Measurements from ENCODE around the gene RGP1.

RGP1 gene

DNA sequence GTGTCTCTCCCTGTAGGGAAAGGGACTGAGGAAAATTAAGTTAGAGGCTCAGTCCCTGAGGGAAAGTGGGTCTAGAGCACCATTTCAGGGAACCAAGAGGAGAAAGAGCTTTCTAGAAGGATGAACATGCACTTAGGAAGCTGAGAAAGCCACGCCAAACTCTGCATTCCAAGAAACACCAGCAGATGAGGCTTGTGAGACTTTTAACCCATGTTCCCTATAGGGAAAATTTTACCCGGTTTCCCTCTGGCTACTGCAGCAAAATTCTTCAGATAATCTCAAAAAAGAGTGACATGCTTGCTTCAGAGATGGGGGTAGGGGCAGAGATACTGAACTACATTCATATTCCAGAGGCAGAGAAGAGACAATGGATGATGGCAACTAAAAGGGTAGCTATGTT lies 25.7 kb upstream of the RGP1 start:
- no peak for DNase-seq (ENCODE audit: low read depth in 2 of 2)

DNA sequence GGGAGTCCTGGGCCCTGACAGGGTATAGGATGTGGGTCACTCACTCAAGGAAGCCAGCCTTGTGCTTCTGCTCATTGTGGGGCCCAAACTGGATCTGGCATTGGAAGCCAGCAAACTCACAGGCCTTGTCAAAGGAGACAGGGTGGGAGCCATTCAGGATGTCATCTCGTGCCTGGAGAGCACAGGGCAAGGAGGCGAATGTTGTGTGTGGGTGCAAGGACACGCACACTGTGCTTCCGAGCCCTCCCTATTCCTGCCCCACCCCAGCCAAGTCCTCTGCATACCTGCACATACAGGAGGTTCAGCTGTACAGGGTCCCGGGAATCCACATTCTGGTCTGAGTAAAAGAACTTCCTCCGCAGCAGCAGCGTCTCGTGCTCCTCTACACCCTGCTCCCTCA lies 25.2 kb upstream of the RGP1 start:
- no peak for DNase-seq (ENCODE audit: low read depth in 2 of 2)

DNA sequence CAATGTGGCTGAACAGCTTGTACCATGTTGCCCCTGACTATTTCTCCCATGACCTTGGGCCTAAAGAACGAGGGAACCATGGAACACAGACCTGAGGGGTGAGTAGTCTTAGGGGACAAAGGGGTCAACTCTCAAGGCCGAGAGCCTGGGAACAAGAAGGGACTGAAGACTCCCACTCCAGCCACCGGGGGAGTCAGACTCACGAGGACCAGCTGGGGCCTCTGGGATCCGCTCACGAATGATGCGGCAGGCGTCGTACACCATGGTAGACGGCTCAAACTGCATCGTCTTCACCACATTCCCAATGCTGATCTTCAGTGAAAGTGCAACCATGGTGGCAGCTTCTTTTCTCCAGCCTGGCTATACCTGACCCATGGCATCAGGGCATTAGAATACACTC lies 23.7 kb upstream of the RGP1 start:
- no peak for DNase-seq (ENCODE audit: low read depth in 2 of 2)

DNA sequence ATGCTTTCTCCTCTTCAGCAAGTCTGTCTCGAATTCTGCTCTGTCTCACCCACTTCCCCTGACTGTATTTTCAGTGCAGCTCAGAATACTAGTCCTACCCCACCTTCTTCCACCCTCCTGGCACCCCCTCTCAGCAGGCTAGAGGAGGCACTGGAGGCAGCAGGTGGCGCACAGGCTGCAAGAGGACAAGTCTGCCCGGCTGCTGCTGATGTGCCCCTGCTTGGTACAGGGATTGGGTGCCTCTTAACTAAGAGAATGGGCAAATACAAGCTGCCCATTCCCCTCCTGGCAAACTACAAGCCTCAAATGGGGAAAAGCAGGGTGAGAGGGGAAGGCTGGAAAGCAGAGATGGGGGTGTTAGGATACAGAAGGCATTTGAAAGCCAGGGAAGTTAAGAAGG lies 22.2 kb upstream of the RGP1 start:
- DNase-seq (ENCODE audit: low read depth in 2 of 2): no peak

DNA sequence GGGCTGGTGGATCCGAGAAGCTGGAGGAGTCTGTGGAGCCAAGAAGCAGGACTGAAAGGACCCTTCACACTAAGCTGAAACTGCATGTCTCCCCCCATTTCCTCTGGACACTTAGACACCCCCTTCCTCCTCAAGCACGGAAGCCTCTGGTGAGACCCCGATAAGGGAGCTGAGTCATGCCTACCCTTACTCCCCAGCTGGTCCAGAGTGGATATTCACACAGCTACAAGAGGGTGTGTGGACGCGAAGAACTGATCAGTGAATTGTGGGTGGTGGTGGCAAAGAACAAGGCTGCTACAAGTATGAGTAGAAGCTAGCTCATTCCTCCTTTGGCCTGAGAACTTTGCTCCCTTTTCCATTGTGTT lies 21.4 kb upstream of the RGP1 start:
- no peak for DNase-seq (ENCODE audit: low read depth in 2 of 2)

DNA sequence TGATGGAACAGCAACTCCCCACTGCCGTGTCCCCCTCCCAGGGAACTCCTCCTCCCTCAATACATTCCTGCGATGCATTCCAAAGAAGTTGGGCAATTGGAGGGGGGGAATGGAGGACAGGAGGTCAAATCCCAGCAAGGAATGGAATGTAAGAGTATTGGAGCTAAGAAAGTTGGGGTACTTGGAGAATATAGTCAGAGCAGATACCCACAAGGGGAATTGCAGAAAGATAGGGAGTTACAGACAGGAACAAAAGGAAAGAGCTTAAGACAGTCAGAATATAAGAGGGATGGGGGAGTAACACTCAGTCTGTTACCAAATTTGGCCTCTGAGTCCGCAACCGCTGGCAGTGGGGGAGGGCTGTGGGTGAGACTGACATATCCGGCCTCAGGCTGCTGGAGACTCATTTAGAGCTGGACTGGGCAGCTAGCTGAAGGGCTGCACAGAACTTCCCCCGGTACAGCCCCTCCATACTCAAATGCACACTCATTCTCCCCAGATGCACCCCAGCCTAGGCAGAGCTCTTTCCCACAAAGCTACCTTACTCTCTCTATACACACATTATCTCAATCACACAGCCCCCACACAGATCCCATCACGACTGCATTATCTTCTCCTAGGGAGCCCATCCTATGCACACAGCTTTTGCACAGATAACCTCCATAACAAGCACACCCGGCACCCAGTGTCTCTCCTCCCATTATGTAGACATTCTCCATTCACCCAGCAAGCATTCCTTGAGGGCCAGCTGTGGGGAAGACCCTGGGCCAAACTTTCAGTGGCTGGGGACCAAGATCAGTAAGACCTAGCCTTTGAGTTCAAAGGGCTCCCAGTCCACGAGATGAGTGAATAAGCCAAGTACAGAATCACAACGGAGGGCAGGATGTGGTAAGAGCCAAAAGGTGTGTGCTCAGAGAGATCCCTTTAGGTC lies 20.8 kb upstream of the RGP1 start:
- peak in 1 of 2 experiments; percentile 35 for DNase-seq (ENCODE audit: low read depth in 2 of 2)

DNA sequence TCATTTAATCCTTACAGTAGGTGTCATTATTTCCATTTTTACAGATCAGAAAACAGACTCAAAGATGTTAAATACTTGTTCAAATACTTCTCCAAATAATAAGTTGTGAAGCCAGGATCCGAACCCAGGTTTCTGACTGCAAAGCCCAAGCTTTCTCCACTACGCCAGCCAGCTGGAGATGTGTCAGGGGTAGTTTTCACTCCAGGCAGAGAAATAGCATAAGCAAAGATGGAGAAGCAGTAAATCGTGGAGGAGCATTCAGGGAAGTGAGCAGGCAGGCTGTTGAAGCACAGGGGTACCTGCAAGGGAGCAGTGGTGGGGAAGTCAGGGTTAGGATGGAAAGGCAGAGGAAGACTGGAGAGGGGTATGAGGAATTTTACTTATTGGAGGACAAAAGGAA lies 20.0 kb upstream of the RGP1 start:
- DNase-seq (ENCODE audit: low read depth in 2 of 2): no peak

DNA sequence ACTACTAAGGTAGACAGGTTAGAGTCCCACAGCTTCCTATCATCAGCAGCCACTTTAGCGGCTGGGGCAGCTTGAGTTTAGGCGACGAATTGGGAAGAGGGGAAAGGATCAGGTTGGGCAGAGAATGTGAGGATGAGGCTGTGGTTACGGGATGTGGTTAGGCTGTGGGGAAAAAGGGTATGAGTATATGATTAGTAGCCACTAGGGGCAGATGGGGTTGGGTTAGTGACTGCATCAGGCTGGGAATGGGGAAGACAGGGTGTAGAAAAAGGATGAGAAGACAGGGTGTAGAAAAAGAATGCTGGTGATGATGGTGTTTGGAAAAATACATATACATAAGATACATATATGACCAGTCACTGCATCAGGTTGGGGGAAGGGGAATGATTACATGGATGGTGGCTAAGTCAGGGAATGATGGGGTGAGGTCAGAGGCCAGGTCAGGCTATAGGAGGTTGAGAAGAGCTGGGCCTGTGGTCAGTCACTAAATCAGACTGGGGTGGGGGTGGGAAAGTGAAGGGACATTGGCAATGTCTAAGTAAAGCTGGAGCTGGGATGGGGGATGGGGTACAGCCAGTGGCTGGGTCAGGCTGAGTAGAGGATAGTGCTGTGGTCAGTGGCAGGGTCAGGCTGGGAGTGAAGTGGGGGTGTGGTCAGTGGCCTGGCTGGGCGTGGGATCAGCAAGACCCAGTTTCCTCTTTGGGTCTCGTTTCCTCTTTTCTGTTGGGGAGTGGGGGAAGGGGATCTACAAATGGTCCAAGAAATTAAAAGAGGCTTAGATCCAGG lies 19.2 kb upstream of the RGP1 start:
- DNase-seq (ENCODE audit: low read depth in 2 of 2): peak in 1 of 2 experiments; percentile 18

DNA sequence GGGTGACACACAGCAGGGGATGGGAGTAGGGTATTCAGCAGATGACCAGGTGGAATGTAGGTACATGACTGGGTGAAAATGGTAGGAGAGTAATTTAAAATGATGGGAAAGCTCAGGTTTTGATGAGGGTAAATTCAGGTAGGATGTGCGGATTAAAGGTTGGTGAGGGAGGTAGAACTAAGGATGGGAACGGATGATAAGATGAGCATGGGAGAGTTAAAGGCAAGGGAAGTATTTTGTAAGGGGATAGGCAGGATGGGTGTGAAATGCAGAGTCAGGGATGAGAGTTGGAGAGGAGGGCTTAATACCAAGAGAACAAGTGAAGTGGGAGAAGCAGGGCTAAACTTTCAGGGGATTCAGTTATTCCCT lies 18.6 kb upstream of the RGP1 start:
- DNase-seq (ENCODE audit: low read depth in 2 of 2): no peak

DNA sequence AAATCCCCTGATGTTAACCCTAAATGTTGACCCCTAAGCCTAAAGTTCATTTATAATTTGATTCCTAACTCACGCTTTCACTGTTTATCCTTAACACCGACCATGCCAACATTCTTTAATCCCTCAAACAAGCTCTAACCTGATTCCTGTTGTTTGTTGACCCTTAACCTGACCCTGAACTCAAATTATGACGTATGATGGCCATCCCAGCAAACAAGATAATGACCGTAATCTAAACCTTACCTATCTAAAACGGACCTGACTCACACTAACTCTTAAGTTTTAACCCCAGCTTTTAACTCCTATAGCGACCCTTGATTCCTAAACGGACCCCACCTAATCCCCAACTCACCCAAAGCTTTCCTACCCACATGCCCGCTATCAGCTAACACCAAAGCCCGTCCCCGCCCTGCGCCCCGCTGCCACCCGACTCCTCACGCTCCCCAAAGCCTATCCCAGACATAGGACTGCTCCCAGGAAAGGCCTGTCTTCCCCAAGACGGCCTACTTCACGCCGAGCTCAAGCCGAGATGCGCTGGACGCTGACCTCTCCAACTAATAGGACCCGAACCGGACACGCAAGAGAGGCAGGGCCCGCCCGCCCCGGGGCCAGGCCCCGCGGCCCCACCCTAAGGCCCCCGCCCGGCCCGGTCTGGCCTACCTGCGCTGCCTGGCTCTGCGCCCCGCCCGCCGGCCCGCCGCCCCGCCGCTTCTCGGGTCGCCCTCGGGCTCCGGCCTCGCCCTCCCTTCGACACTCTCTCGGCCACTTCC lies 17.5 kb upstream of the RGP1 start:
- DNase-seq (ENCODE audit: low read depth in 2 of 2): peak in 1 of 2 experiments; percentile 26

DNA sequence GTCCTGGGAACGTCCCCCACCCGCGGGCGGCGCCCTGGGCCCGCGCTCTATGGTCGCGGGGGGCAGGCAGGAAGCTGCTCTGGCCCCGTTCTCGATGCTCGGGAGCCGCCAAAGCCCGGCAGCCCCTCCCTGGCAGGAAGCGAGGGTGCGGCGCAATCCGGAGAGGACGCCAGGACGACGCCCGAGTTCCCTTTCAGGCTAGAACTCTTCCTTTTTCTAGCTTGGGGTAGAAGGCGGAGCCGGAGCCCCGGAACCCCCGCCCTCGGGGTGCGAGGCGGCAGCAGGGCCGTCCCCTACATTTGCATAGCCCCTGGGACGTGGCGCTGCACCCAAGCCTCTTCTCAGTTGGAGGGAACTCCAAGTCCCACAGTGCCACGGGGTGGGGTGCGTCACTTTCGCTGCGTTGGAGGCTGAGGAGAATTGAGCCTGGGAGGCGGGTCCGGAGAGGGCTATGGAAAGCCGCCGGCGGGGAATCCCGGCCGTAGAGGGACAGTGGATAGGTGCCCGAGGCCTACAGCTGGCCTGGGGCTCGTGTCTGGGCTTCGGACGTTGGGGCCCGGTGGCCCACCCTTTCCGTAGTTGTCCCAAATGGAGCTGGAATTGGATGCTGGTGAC lies 16.8 kb upstream of the RGP1 start, which contains the start of the genes CREB3 and TLN1:
CREB3 (plus strand) TSS at position 482 of the 615 bp plus-strand sequence; CDS start at position 589, 107 bp downstream.
TLN1 (minus strand) TSS at position 11 of the 615 bp plus-strand sequence. CDS start 6,501 bp downstream, outside the sequence.
- DNase-seq (ENCODE audit: low read depth in 2 of 2): peak; percentile 95

DNA sequence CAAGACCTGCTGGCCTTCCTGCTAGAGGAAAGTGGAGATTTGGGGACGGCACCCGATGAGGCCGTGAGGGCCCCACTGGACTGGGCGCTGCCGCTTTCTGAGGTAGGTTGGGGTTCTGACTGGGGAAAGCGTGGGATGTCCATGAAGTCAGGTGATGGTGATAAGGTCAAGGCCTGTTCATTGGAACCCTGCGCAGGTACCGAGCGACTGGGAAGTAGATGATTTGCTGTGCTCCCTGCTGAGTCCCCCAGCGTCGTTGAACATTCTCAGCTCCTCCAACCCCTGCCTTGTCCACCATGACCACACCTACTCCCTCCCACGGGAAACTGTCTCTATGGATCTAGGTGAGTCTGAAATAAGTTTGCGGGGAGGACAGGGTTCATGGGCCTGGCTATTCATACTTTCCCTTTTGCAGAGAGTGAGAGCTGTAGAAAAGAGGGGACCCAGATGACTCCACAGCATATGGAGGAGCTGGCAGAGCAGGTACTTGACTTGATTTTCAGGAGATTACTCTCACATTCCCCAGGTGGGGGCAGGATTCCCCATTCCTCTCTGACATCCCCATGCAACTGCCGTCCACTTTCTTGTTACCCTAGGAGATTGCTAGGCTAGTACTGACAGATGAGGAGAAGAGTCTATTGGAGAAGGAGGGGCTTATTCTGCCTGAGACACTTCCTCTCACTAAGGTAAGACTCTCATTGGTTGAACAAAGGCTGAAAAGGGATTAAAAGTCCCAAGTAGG lies 16.1 kb upstream of the RGP1 start:
- DNase-seq (ENCODE audit: low read depth in 2 of 2): no peak

DNA sequence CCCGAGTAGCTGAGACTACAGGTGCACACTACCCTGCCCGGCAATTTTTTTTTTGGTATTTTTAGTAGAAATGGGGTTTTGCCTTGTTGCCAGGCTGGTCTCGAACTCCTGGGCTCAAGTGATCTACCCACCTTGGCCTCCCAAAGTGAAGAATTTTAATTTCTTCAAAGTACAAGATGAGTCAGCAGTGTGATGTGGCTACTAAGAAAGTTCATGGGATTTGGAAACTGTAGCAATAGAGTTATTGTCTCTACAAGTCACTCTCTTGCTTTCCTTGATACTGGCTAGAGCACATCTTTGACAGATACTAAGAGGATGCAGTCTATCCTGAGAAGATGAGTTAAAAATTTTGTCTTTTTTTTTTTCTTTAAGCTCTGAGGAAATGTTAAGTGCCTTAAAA lies 15.0 kb upstream of the RGP1 start:
- DNase-seq (ENCODE audit: low read depth in 2 of 2): no peak

DNA sequence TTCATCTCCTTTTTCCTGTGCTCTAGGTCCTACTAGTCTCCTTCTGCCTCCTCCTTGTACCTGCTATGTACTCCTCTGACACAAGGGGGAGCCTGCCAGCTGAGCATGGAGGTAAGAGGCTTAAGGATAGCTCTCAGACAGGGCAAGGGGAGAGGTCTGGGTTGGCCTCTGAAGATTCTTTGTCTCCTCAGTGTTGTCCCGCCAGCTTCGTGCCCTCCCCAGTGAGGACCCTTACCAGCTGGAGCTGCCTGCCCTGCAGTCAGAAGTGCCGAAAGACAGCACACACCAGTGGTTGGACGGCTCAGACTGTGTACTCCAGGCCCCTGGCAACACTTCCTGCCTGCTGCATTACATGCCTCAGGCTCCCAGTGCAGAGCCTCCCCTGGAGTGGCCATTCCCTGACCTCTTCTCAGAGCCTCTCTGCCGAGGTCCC lies 12.9 kb upstream of the RGP1 start:
- DNase-seq (ENCODE audit: low read depth in 2 of 2): peak; percentile 25 to 44

DNA sequence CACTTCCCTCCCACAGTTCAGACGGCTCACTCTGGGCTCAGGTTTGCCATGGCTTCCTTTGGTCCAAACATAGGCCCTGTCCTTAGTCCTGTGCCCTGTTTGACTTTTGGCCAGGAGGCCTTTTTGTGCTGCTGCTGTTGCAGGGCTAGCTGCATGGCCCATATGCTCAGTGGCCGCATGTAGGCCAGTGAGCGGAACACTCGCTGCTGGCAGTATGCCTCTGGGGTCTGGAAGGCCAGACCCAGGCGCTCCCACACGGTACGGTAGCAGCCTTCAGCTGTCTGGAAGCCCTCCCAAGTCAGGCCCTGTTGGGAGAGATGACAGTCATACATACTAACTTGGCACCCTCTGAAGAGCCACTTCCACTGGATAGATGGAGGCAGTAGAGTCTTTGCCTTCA lies 11.9 kb upstream of the RGP1 start:
- no peak for DNase-seq (ENCODE audit: low read depth in 2 of 2)

DNA sequence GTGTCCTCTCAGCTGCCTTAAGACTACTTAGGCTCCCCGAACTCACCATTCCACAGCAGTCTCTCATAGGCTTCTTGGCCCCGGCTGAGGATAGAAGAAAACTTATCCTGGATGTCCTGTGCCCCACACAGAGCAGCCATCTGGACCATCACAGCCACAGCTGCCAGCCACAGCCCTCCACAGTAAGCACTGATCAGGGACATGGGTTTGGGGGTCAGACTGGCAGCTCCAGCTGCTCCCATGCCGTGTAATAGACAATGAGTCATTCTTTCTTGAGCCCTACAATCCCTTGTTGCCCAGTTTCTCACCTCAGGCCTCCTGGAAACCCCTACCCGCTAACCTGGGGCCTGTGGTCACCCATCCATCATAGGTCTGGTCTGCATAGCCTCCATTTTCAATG lies 10.9 kb upstream of the RGP1 start:
- no peak for DNase-seq (ENCODE audit: low read depth in 2 of 2)

DNA sequence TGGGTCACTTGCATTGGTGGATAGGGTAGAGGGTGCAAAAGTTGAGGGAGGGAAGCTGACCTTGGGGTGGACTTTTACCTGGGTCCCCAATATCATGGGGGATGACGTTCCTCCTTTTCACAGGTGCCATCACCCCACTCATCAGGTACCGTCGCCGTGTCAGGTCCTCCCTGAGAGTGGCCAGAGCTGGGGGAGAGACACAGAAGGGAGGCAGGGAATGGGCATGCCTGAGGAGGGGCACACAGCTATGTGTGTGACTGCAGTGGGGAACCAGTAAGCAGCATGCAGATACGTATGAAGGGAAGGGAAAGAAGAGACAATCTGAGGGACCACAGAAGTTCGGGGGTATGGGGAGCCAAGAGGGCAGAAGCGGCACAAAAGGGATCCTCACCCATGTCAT lies 10.2 kb upstream of the RGP1 start:
- DNase-seq (ENCODE audit: low read depth in 2 of 2): no peak

DNA sequence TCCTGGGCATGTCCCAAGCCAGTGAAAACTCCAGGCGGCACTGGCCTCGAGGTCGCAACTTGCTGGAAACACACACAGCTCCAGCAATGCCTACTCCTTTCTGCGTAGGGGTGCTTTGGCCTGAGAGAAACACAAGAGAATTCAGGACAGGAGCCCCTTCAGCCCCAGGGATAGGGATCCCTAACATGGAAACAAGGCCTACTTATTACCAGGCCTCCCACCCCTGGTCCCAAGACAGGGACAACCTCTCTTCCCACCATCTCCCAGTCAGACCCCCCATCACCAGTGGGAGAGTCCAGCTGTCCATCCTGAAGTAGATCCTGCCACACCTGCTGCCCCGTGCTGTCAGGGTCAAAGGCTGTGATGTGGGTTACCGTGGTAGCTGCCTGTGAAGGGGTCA lies 8.8 kb upstream of the RGP1 start:
- no peak for DNase-seq (ENCODE audit: low read depth in 2 of 2)

DNA sequence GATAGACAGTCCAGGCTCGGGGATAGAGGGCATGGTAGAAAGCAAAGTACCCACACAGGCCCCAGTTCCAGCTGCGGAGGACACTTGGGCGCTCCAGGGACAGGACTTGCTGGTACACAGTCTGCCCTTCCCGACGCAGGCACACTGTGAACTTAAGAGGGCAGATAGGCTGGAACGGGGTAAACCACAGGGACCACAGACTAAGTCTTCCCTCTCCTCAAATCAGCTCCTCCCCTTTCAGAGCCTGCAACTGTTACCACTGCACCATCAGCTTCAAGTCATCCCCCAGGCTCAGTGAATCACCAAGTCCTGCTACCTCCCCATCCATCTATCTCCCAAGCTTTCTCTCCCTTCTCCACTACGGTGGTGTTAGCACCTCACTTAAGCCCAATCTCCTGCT lies 7.3 kb upstream of the RGP1 start:
- no peak for DNase-seq (ENCODE audit: low read depth in 2 of 2)

DNA sequence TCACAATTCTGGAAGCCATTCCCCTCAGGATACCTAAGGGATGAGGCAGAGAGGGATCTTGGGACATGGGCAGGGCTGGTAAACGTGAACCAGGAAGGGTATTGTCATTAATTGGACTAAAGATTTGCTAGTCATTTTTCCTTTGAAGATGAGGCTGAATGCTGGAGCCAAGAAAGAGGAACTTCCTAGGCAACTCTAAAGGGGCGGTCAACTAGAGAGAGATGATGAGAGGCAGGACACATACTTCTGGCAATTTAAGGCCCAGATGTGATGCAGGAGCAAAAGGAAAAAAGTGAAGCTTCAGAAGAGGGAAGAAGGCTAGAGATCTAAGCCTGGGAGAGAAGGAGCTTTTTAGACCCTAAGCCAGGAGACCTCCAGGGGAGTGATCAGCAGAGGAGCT lies 5.6 kb upstream of the RGP1 start:
- DNase-seq (ENCODE audit: low read depth in 2 of 2): no peak
